Cardiac fibroblast (primary cell): ENCODE results near the gene TBC1D8.
A peak's percentile ranks its signal among the peaks of the same experiment; 100 is the strongest.

Source experiments
- DNase-seq, 2 donors: peaks; one replicate each; pipeline versions ENCODE4 v3.0.0 to v3.0.0-alpha.2; 2010; ENCODE audit warnings: low read depth in 2 of 2
- H3K4me3 ChIP-seq, 2 donors: replicated peaks in 1 of 2; 1 replicate in 1 of 2; 2 replicates in 1 of 2; pipeline ENCODE4 v1.5.1; 2011; ENCODE audit warnings: low read depth in 2 of 2, low read length in 2 of 2, mild to moderate bottlenecking in 2 of 2, moderate library complexity in 1 of 2
- CTCF ChIP-seq: IDR thresholded peaks from one replicate; pipeline ENCODE4 v1.5.1; 2011; ENCODE audit warnings: low read depth, mild to moderate bottlenecking, low read length, inconsistent platforms

The TBC1D8 gene

DNA sequence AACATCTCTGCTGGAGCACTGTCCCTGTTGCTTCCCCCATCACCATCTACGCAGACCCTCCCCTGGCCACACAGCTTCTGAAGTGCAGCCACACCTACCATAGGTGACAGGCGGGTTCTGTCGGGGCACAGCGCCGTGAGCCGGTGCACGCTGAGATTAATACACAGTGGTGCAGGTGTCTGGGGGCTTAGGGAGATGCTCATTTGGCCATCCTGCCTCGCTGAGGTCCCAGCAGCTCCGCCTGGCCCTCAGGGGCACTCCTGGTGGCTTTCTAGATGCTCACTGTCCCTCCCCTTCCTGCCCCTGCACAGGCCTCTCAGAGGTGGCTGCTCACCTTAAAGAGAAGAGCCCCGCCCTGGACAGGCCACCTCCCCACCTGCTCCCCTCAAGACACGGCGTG, 168.0 kb downstream of the TBC1D8 start:
- no peak overlapping the region for H3K4me3 ChIP-seq
- DNase-seq = no peak
- TF ChIP-seq CTCF = no peak

DNA sequence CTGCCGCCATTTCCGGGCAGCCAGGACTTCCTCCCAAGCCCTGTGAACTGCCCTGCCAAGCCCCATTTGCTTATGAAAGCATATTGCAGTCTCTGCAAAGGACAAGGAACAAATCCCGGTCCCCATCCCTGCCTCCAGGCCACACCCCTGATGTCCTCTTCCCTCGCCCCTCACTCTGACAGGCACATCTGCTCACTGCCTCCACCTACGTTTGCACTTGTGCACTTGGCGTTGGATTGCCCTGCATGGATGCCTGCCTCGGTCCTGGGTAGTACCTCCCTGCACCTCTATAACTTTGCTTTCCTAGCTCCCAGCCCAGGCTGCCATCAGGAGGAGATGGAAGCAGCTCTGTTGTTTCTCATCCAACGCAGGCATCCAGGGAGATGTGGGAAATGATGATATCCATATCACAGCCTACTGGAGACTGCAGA, 168.7 kb downstream of the TBC1D8 start:
- no peak for DNase-seq
- H3K4me3 ChIP-seq = no peak overlapping the region
- no peak for TF ChIP-seq CTCF

DNA sequence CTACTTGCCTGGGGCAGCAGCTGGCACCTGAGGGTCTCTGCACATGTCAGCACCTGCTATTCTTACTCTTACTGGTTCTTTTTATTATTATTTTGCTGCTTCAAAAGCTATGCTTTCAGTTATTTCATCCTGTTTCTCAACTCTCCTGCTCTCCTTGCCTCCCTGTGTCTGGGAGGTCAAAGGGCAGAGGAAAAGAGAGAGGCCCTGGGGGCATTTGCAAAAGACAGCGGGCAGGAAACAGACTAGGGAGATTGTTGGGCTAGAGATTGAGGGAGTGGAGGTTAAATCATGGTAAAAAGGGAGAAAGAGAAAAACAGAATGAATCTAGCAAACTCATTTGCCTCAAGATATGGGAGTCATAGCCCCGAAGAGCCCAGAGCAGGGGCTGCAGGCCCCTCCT, 170.2 kb downstream of the TBC1D8 start:
- TF ChIP-seq CTCF = no peak
- H3K4me3 ChIP-seq = no peak overlapping the region
- no peak for DNase-seq

- H3K4me3 ChIP-seq = no peak overlapping the region
- DNase-seq = no peak
- no peak for TF ChIP-seq CTCF
Measured at GRCh38 chr2:100980046-100980445, 171.1 kb downstream of the TBC1D8 start.

DNA sequence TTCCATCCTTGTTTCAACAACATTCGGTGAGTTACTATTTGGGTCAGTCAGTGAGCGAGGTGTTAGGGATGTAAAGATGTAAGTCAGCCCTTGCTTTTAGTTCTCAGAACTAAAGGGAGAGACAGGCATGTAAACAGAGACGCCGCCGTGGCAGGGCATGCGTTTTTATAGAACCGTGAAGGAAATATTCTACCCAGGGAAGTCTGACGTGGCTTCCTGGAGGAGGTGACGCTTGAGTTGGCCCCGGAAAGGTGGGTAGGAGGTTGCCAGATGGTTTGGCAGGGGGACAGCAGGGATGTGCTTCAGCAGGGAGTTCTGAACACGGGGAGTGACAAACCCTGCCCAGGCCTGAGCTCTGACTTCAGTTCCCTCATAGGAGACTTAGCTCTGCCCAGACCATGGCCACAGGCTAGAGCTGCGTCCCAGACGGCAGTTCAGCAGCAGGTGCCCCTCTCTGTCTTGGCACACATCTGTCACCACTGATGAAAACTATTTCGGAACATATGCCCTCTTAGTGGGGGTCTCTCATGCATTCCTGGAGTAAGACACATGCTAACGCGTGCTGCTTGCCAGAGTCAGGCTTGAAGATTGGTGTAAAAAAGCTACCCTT, 172.5 kb downstream of the TBC1D8 start:
- no peak overlapping the region for H3K4me3 ChIP-seq
- no peak for TF ChIP-seq CTCF
- DNase-seq = peak in 1 of 2 donors; percentile 29

DNA sequence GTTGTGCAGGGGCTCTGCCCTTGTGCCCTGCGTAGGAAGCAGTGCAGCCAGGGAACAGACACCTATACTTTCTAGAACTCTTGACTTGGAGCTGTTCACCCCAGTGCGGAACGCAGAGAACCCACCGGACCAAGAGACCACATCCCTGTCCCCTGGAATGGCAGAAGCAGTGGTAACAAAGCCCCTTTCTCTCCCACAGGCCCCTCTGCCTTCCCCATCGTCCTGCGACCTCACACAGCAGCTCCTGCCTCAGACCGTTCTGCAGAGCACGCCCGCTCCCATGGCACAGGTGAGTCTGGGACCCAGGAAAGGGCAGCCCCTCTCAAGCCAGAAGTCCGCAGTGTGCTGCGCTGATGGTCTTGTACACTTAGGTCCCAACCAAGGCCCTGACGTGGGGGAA, 173.7 kb downstream of the TBC1D8 start:
- DNase-seq = no peak
- H3K4me3 ChIP-seq = no peak overlapping the region
- no peak for TF ChIP-seq CTCF
